Right lobe of liver (tissue), 6 donors: ENCODE measurements around the gene EVC. TPM values are rescaled to one million over a fixed set of nuclear protein-coding genes. Genes with fewer than 3 reads are reported as not detected.
A peak's percentile ranks its signal among the peaks of the same experiment; 100 is the strongest.
"Not testable (repeated sequence)": the region's sequence is repeated elsewhere in the genome, so short reads cannot be mapped to it uniquely, and the experiment has no call there.

Experiments used
- ATAC-seq, 4 donors: fragments of 200-7000 bp; cut with Tn5 transposase; one replicate each; pipeline ENCODE4 v1.9.1; 2020; ENCODE audit warnings: mild to moderate bottlenecking in 4 of 4, moderate library complexity in 4 of 4
- DNase-seq, 3 donors: peaks; one replicate each; pipeline ENCODE4 v3.0.0-alpha.2; 2020
- H3K27ac ChIP-seq, 3 donors: fragments of 200-600 bp; one replicate each; pipeline ENCODE4 v1.8.0; 2022
- H3K27me3 ChIP-seq, 2 donors: fragments of 200-600 bp; one replicate each; pipeline ENCODE4 v1.8.0; 2022
- H3K36me3 ChIP-seq, 4 donors: fragments of 200-600 bp; sonication (generic) in 1 of 4; one replicate each; pipeline versions ENCODE4 v1.5.1 to v1.8.0; 2017 to 2022; ENCODE audit warnings: control low read depth in 1 of 4
- H3K4me1 ChIP-seq, 4 donors: fragments of 200-600 bp; sonication (generic) in 1 of 4; one replicate each; pipeline versions ENCODE4 v1.5.1 to v1.8.0; 2017 to 2022; ENCODE audit warnings: control low read depth in 1 of 4
- H3K4me3 ChIP-seq, 3 donors: fragments of 200-600 bp; one replicate each; pipeline ENCODE4 v1.8.0; 2022
- H3K9me3 ChIP-seq, 4 donors: fragments of 200-600 bp; sonication (generic) in 1 of 4; one replicate each; pipeline versions ENCODE4 v1.5.1 to v1.8.0; 2017 to 2022; ENCODE audit warnings: control low read depth in 1 of 4
- CTCF ChIP-seq, 4 donors: fragments of 200-600 bp in 3 of 4; fragments of 450-650 bp in 1 of 4; IDR thresholded peaks; one replicate each; pipeline versions ENCODE4 v1.5.1 to v1.8.0; 2016 to 2022; ENCODE audit warnings: antibody characterized with exemption in 4 of 4, mild to moderate bottlenecking in 2 of 4
- POLR2A ChIP-seq: fragments of 450-650 bp; IDR thresholded peaks from one replicate; pipeline ENCODE4 v1.6.1; 2017; ENCODE audit warnings: antibody characterized with exemption, mild to moderate bottlenecking
- WGBS: methylation state at CpG from one replicate; pipeline ENCODE4 v1.1.6; 2018; ENCODE audit warnings: low coverage, low lambda C conversion rate; ENCODE audit not compliant: insufficient coverage; ENCODE audit errors: missing lambda C conversion rate; 5-methylcytosine and 5-hydroxymethylcytosine counted together
- intact Hi-C, 2 donors: fragments of 100-400 bp; cut with DNase I; formaldehyde crosslinking; loops; one replicate each; pipeline versions ENCODE4 v1.11.2 to v1.14.1; 2022
- total RNA-seq, 6 experiments: library from RNA; depleted of rRNA in 2 of 6; stranded (reverse); fragments of >200 nt in 2 of 6; fragmentation: NEBNext Ultra II Directional in 3 of 6; extraction: Animal tissue kit (Norgen Biotek cat#: 25700) in 3 of 6; gene quantifications; one replicate each; pipeline versions ENCODE4 v1.1.0 to v1.2.4, GENCODE V29; 2016 to 2023
- donor health status: DM: no; HTN: yes; CAD: no.
- donor health status: DM: no; HTN: no; CAD: no.
- donor health status: DM: no; HTN: no; CAD: no.
- donor health status: DM: no; HTN: yes; CAD: no.
- donor health status: DM: no; HTN: yes; CAD: no.

Gene EVC
- total RNA-seq, 6 experiments from 2014 or later, result 2.6 to 6.5 (median 3.2) TPM

DNA sequence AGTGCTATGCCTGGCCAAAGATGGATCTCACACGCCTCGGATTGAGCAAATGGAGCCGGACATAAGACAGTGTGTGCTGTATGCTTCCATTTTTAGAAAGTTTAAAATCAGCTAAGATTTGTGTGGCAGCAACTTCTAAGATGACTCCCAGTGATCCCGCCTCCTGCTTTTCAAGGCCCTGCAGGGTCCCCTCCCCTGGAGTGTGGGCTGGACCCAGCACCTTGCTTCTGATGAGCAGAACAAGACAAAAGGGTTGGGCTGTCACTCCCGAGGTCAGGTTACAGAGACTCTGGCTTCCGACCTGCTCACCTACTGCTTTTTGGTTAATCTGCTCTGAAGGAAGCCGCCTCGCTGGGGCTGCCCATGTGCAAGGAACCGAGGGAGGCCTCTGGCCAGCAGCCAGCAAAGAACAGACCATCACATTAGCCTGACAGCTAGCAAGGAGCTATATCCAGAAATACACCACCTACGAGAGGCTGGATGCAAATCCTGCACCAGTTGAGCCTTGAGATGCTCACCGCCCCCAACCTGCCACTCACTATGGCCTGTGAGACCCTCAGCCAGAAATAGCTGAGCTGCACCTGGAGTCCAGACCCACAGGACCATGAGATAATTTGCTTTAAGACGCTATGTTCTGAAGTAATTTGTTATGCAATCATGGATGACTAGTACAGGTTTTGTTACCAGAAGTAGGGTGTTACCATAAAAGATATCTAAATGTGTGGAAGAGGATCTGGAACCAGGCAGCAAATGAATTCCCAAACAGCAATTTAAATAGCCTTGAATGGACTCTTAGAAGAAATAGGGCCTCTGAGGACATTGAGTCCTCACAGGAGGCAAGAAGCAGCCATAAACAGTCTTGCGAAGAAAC, 134.3 kb downstream of the EVC start:
- no peaks in the 10 kb centered on the region for H3K27me3 ChIP-seq
- H3K4me1 ChIP-seq, result no peaks in the 10 kb centered on the region
- 49% methylated on average over 4 of the region's 13 CpGs for WGBS
- TF ChIP-seq POLR2A, result no peak
- TF ChIP-seq CTCF (IDR thresholded peaks at IDR 0.05), result no peak
- H3K36me3 ChIP-seq, result no peaks in the 10 kb centered on the region
- no peak overlapping the region for H3K4me3 ChIP-seq
- DNase-seq, result peak in 1 of 3 donors; percentile 27
- ATAC-seq, result no peak
- intact Hi-C loops, result no loop called here
- H3K9me3 ChIP-seq, result no peaks in the 10 kb centered on the region
- no peak overlapping the region for H3K27ac ChIP-seq

- H3K4me1 ChIP-seq, result no peaks in the 10 kb centered on the region
- no peak overlapping the region for H3K4me3 ChIP-seq
- no peak for ATAC-seq
- TF ChIP-seq CTCF (IDR thresholded peaks at IDR 0.05), result no peak
- no peak for TF ChIP-seq POLR2A
- 26% methylated on average over 4 of the region's 4 CpGs for WGBS
- H3K36me3 ChIP-seq, result no peaks in the 10 kb centered on the region
- no peak for DNase-seq
- intact Hi-C loops, result no loop called here
- H3K27me3 ChIP-seq, result no peaks in the 10 kb centered on the region
- no peaks in the 10 kb centered on the region for H3K9me3 ChIP-seq
- no peak overlapping the region for H3K27ac ChIP-seq
Observed at GRCh38 chr4:5851637-5852301, 140.8 kb downstream of the EVC start.

GRCh38 chr4:5852523-5853202, 141.7 kb downstream of the EVC start:
- H3K27ac ChIP-seq, result no peak overlapping the region
- DNase-seq (peak in 1 of 3 donors; percentile 30), ATAC-seq (no peak)
- H3K4me3 ChIP-seq, result no peak overlapping the region
- no peaks in the 10 kb centered on the region for H3K4me1 ChIP-seq
- H3K9me3 ChIP-seq, result no peaks in the 10 kb centered on the region
- WGBS, result 48% methylated on average over 9 of the region's 9 CpGs
- H3K27me3 ChIP-seq, result no peaks in the 10 kb centered on the region
- intact Hi-C loops, result no loop called here
- TF ChIP-seq POLR2A (no peak), CTCF (IDR thresholded peaks at IDR 0.05) (no peak)
- H3K36me3 ChIP-seq, result no peaks in the 10 kb centered on the region

- Histone ChIP-seq H3K27ac (no peak overlapping the region), H3K36me3 (no peaks in the 10 kb centered on the region), H3K4me3 (no peak overlapping the region), H3K4me1 (no peaks in the 10 kb centered on the region), H3K9me3 (no peaks in the 10 kb centered on the region), H3K27me3 (no peaks in the 10 kb centered on the region)
- ATAC-seq, result no peak
- no peak for DNase-seq
- WGBS, result 67% methylated on average over 3 of the region's 3 CpGs
- TF ChIP-seq POLR2A (no peak), CTCF (IDR thresholded peaks at IDR 0.05) (no peak)
- intact Hi-C loops, result no loop called here
Observed at GRCh38 chr4:5854929-5855328, 143.9 kb downstream of the EVC start.

- H3K9me3 ChIP-seq, H3K4me1 ChIP-seq, H3K36me3 ChIP-seq, intact Hi-C loops, H3K27ac ChIP-seq, DNase-seq, ATAC-seq, H3K27me3 ChIP-seq, H3K4me3 ChIP-seq: not testable (repeated sequence)
- WGBS, result 92% methylated on average over 3 of the region's 3 CpGs
Observed at GRCh38 chr4:5856362-5856761, 145.4 kb downstream of the EVC start.
